Coronary artery (tissue), 2 donors: ENCODE measurements around the gene PDK1.

ENCODE experiments used
- DNase-seq: peaks from one replicate; pipeline ENCODE4 v3.0.0-alpha.2; 2017; ENCODE audit warnings: low spot score
- H3K27ac ChIP-seq, 2 donors: fragments of 200-600 bp; sonication (generic); one replicate each; pipeline ENCODE4 v1.5.1; 2016 to 2019
- H3K4me3 ChIP-seq: fragments of 200-600 bp; sonication (generic); 2 replicates; pipeline ENCODE4 v1.5.1; 2016; ENCODE audit warnings: mild to moderate bottlenecking, moderate library complexity
- CTCF ChIP-seq: fragments of 200-600 bp; sonication (generic); IDR thresholded peaks from one replicate; pipeline ENCODE4 v1.5.1; 2019; ENCODE audit warnings: antibody characterized with exemption

The PDK1 gene

GRCh38 chr2:172639256-172639655 lies 83.4 kb downstream of the PDK1 start:
- no peak for TF ChIP-seq CTCF
- H3K4me3 ChIP-seq = no peak overlapping the region
- DNase-seq = no peak
- H3K27ac ChIP-seq = no peak overlapping the region

GRCh38 chr2:172639823-172640222 lies 83.9 kb downstream of the PDK1 start:
- TF ChIP-seq CTCF = no peak
- Histone ChIP-seq H3K27ac (no peak overlapping the region), H3K4me3 (no peak overlapping the region)
- DNase-seq = no peak

- H3K27ac ChIP-seq = no peak overlapping the region
- TF ChIP-seq CTCF = no peak
- DNase-seq = no peak
- no peak overlapping the region for H3K4me3 ChIP-seq
These were observed 84.5 kb downstream of the PDK1 start for GRCh38 chr2:172640389-172640788.

- no peak for DNase-seq
- Histone ChIP-seq H3K4me3 (no peak overlapping the region), H3K27ac (no peak overlapping the region)
- no peak for TF ChIP-seq CTCF
These were observed 86.6 kb downstream of the PDK1 start for GRCh38 chr2:172642301-172643020.

- TF ChIP-seq CTCF = no peak
- no peak for DNase-seq
- no peak overlapping the region for H3K27ac ChIP-seq
- no peak overlapping the region for H3K4me3 ChIP-seq
These were observed 87.3 kb downstream of the PDK1 start for GRCh38 chr2:172643142-172643541.

GRCh38 chr2:172647439-172647838 lies 91.5 kb downstream of the PDK1 start:
- no peak for DNase-seq
- H3K27ac ChIP-seq = no peak overlapping the region
- TF ChIP-seq CTCF = no peak
- H3K4me3 ChIP-seq = no peak overlapping the region

GRCh38 chr2:172655091-172655837 lies 99.4 kb downstream of the PDK1 start:
- DNase-seq = no peak
- Histone ChIP-seq H3K27ac (no peak overlapping the region), H3K4me3 (no peak overlapping the region)
- no peak for TF ChIP-seq CTCF
